ENCODE data around the gene FASLG. TPM values are rescaled to one million over a fixed set of nuclear protein-coding genes. Genes with fewer than 3 reads are reported as not detected.
"Not testable (repeated sequence)": the region's sequence is repeated elsewhere in the genome, so short reads cannot be mapped to it uniquely, and the experiment has no call there.

FASLG gene
- total RNA-seq, 2 experiments from 2014 or later, result 21.0 to 36.1 TPM

DNA sequence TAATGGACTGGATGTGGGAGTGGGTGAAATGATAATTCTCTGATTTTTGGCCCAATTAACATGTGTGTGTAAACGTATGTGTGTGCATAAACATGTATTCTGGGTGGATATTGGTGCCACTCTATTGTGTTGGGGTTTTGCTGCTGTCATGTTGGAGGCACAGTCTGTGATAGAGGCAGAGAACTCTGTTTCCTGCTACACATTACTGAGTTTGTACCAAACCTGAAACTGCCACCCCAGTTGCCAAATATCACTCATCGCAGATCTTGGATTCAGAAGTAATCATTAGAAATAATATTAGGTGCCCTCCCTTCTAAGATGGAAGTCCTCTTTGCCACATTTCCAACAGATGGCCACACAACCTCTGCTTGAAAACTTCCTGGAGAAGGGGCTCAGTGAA is 13.8 kb downstream of the FASLG start:
- CTCF ChIA-PET, result interaction anchor here (1.6 kb wide), 1 partner anchor 47 kb away, joined by 6 read pairs; no protein-coding TSS in a partner anchor
- H3K4me3 Mint-ChIP-seq, result no peak overlapping the region
- DNase-seq (no peak), ATAC-seq (no peak)
- H3K9me3 Mint-ChIP-seq (ENCODE audit: low read depth), result peaks cover 5% of the 10 kb centered on the region
- peaks cover 35% of the 10 kb centered on the region for H3K36me3 Mint-ChIP-seq
- H3K4me1 Mint-ChIP-seq, result peaks cover 86% of the 10 kb centered on the region
- H3K27ac Mint-ChIP-seq, result peak overlapping the region; percentile 44
- H3K27me3 Mint-ChIP-seq, result no peaks in the 10 kb centered on the region

DNA sequence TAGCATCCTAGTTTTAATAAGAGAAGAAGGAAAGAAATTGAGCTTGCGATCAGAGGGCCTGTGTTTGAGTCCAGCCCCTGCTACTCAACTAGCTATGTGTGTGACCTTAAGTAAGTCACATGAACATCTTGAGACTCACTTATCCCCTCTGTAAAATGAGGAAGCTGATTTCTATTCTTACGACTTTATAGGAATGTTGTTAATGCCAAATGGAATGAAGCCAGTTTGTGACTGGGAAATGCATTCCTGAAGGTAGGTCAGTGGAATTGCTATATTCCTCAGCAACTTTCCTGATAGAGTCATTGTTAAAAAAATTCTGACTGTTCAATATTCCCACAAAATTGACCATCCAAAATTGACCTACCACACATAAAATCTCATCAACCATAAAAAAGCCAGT is 14.9 kb downstream of the FASLG start:
- Mint-ChIP-seq H3K9me3 (ENCODE audit: low read depth) (peaks cover 2% of the 10 kb centered on the region), H3K4me3 (no peak overlapping the region), H3K36me3 (peaks cover 30% of the 10 kb centered on the region), H3K27ac (no peak overlapping the region), H3K4me1 (peaks cover 83% of the 10 kb centered on the region), H3K27me3 (no peaks in the 10 kb centered on the region)
- no peak for DNase-seq
- no peak for ATAC-seq
- CTCF ChIA-PET, result interaction anchor here (0.8 to 2.0 kb wide), 4 partner anchors 22 to 46 kb away, joined by 3 to 7 read pairs (median 4); no protein-coding TSS in a partner anchor

GRCh38 chr1:172674831-172675613 is 16.1 kb downstream of the FASLG start:
- H3K9me3 Mint-ChIP-seq (ENCODE audit: low read depth), result no peaks in the 10 kb centered on the region
- peaks cover 25% of the 10 kb centered on the region for H3K36me3 Mint-ChIP-seq
- H3K27me3 Mint-ChIP-seq, result no peaks in the 10 kb centered on the region
- H3K27ac Mint-ChIP-seq, result peak overlapping the region; percentile 89
- CTCF ChIA-PET, result interaction anchor here (0.8 to 2.3 kb wide), 15 partner anchors 8 to 67 kb away, joined by 3 to 13 read pairs (median 4); no protein-coding TSS in a partner anchor
- peaks cover 81% of the 10 kb centered on the region for H3K4me1 Mint-ChIP-seq
- no peak for DNase-seq
- ATAC-seq, result peak; percentile 61
- peak overlapping the region; percentile 37 for H3K4me3 Mint-ChIP-seq

DNA sequence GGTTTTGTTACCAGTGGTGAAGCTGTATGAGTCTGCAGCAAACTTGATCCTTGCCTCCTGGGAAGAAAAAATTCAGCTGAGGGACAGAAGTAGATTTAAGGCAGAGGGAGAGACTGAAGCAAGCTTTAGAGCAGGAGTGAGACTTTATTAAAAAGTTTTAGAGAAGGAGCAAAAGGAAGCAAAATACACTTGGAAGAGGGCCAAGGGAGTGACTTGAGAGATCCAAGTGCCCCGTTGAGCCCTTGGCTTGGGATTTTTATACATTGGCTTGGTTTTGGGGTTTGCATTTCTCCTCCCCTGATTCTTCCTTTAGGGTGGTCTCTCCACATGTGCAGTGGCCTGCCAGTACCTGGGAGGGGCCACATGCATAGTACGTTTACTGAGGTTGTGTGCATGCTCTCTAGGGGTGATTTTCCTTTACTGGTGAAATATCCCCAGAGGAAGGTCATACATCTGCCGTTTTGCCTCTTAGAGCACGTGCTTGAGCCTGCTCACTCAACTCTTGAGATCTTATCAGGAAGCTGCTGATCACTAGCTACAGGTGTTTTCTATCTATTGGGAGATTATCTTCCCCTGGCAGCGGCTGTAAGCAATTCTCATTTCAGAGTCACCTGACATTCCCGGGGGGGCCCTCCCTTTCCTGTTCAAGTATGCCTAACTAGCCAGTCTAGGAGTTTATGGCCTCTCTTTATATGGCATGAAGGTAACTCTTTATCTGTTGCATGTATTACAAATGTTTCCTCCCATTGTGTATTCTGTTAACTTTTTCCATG is 20.3 kb downstream of the FASLG start:
- no peak overlapping the region for H3K4me3 Mint-ChIP-seq
- H3K4me1 Mint-ChIP-seq, result peaks cover 59% of the 10 kb centered on the region
- DNase-seq (no peak), ATAC-seq (no peak)
- H3K36me3 Mint-ChIP-seq, result peaks cover 21% of the 10 kb centered on the region
- CTCF ChIA-PET, result interaction anchor here (0.9 to 2.1 kb wide), 4 partner anchors 12 to 70 kb away, joined by 3 to 6 read pairs (median 4); no protein-coding TSS in a partner anchor
- no peaks in the 10 kb centered on the region for H3K9me3 Mint-ChIP-seq (ENCODE audit: low read depth)
- H3K27me3 Mint-ChIP-seq, result no peaks in the 10 kb centered on the region
- peak overlapping the region; percentile 42 for H3K27ac Mint-ChIP-seq

GRCh38 chr1:172680244-172680643 is 21.3 kb downstream of the FASLG start:
- H3K4me3 Mint-ChIP-seq, result no peak overlapping the region
- H3K27me3 Mint-ChIP-seq, result no peaks in the 10 kb centered on the region
- CTCF ChIA-PET, result interaction anchor here (1.4 to 2.1 kb wide), 2 partner anchors 19 to 40 kb away, joined by 4 to 6 read pairs; no protein-coding TSS in a partner anchor
- H3K4me1 Mint-ChIP-seq, result peaks cover 51% of the 10 kb centered on the region
- H3K9me3 Mint-ChIP-seq (ENCODE audit: low read depth), result no peaks in the 10 kb centered on the region
- peaks cover 26% of the 10 kb centered on the region for H3K36me3 Mint-ChIP-seq
- H3K27ac Mint-ChIP-seq, result no peak overlapping the region
- DNase-seq (no peak), ATAC-seq (no peak)

DNA sequence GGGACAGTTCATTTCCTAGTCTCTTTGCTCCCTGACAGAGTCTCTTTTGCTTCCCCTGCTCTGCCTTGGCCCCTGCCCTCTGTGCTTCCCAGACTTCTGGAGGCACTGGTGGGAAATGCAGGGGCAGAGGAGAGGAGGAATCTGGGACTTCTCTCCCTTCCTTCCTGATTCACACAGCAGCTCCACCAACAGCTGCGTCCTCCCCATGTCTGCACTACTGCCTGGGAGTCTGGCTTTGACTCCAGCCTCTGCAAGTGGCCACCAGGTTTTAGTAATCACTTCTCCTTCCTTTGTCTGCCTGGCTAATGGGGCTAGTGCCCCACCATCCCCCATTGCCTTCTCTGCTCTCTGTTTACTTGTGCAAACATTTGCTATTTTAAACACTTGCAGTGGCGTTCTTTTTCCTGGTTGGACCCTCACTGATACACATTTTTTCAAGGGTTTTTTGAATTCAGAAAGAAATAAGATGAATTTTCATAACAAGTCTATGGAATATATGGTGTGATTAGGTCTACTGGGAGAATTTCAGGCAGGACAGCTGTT is 21.9 kb downstream of the FASLG start:
- ATAC-seq, result no peak

GRCh38 chr1:172682812-172683211 is 23.9 kb downstream of the FASLG start:
- Mint-ChIP-seq H3K27ac (no peak overlapping the region), H3K4me3 (no peak overlapping the region), H3K36me3 (peaks cover 24% of the 10 kb centered on the region), H3K9me3 (ENCODE audit: low read depth) (no peaks in the 10 kb centered on the region), H3K4me1 (peaks cover 27% of the 10 kb centered on the region), H3K27me3 (no peaks in the 10 kb centered on the region)
- no peak for ATAC-seq
- CTCF ChIA-PET, result interaction anchor here (0.5 to 1.0 kb wide), 3 partner anchors 12 to 716 kb away, joined by 3 read pairs; partner anchors contain the start of gene FASLG
- no peak for DNase-seq

More for the DNA sequence above, 21.9 kb downstream of the FASLG start:
- CTCF ChIA-PET, result interaction anchor here (1.4 kb wide), 1 partner anchor 39 kb away, joined by 4 read pairs; no protein-coding TSS in a partner anchor
- no peak for DNase-seq
- no peaks in the 10 kb centered on the region for H3K27me3 Mint-ChIP-seq
- H3K36me3 Mint-ChIP-seq, result peaks cover 26% of the 10 kb centered on the region
- H3K4me1 Mint-ChIP-seq, result peaks cover 46% of the 10 kb centered on the region
- no peaks in the 10 kb centered on the region for H3K9me3 Mint-ChIP-seq (ENCODE audit: low read depth)
- peak overlapping the region; percentile 12 for H3K27ac Mint-ChIP-seq
- H3K4me3 Mint-ChIP-seq, result no peak overlapping the region

GRCh38 chr1:172686143-172686542 is 27.2 kb downstream of the FASLG start:
- CTCF ChIA-PET, result interaction anchor here (0.9 kb wide), 1 partner anchor 32 kb away, joined by 4 read pairs; no protein-coding TSS in a partner anchor
- H3K36me3 Mint-ChIP-seq, result peaks cover 23% of the 10 kb centered on the region
- no peak overlapping the region for H3K27ac Mint-ChIP-seq
- ATAC-seq, result no peak
- peaks cover 7% of the 10 kb centered on the region for H3K4me1 Mint-ChIP-seq
- no peaks in the 10 kb centered on the region for H3K27me3 Mint-ChIP-seq
- no peak overlapping the region for H3K4me3 Mint-ChIP-seq
- DNase-seq, result no peak
- peaks cover 5% of the 10 kb centered on the region for H3K9me3 Mint-ChIP-seq (ENCODE audit: low read depth)

DNA sequence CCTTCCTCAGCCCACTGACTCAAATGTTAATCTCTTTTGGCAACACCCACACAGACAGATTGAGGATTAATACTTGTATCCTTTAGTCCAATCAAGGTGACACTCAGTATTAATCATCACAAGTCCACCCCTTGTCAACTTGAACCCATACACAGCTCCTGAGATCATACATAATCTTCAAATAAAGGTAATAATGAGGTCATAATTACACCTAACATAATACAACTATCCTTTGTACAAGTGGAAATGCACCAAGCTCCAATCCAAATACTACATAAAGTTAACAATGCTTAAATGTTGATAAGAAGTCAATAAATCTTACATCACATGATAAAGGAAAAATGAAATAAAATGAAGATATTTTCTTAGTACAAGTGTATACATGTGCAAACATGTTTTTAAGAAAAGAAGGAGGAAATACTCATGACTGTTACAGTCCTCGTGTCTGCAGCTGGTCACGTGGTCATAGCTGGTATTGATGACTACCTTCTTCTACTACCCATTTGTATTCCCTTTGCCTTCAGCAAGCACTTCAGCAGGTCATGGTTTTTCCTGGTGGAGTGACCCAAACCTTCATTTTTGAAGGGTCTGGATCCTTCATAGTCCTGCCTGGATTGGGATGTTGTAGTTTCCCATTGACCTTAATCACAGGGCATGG is 29.7 kb downstream of the FASLG start:
- DNase-seq; ATAC-seq; H3K4me1 Mint-ChIP-seq; H3K9me3 Mint-ChIP-seq (ENCODE audit: low read depth); CTCF ChIA-PET; H3K27ac Mint-ChIP-seq; H3K4me3 Mint-ChIP-seq; H3K27me3 Mint-ChIP-seq: not testable (repeated sequence)
- H3K36me3 Mint-ChIP-seq, result peaks cover 31% of the 10 kb centered on the region

DNA sequence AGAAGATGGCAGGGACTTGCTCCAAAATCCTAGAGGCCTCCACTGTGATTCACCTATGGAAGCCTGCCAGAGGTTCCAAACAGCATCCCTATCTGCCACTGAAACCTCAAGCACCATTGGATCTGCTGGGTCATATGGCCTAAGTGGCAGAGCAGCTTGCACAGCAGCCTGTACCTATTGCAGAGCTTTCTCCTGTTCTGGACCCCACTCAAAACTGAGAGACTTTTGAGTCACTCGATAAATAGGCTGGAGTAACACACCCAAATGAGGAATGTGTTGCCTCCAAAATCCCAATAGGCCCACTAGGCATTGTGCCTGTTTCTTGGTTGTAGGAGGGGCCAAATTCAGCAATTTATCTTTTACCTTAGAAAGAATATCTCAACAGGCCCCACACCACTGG is 32.0 kb downstream of the FASLG start:
- H3K4me1 Mint-ChIP-seq, result peaks cover 12% of the 10 kb centered on the region
- H3K27ac Mint-ChIP-seq, CTCF ChIA-PET: not testable (repeated sequence)

DNA sequence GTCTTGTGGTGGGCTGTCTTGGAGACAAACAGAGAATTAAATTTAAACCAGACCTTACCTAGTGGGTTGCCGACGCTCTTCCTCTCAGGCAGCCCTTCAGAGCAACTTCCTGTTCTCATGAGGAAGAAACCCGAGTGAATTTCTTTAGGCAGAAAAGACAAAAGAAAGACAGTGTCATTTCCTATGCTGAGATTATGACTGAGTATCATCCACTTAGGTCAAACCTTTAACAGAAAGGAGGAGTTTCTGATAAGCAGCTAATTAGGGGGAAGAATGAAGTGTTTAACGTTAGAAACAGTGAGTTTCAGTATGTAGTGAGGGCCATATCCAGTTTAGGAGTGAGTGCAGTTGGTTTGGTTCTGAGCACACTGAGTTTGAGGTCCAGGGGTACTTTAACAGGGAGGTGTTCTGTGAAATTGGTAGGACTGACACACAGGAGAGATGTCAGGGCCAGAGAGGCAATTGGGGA is 38.7 kb downstream of the FASLG start:
- H3K27me3 Mint-ChIP-seq, result no peaks in the 10 kb centered on the region
- CTCF ChIA-PET, result interaction anchor here (0.6 to 1.8 kb wide), 4 partner anchors 22 to 87 kb away, joined by 3 to 6 read pairs (median 6); no protein-coding TSS in a partner anchor
- DNase-seq (no peak), ATAC-seq (peak; percentile 42)
- peaks cover 9% of the 10 kb centered on the region for H3K9me3 Mint-ChIP-seq (ENCODE audit: low read depth)
- H3K4me3 Mint-ChIP-seq, result peak overlapping the region; percentile 49
- H3K36me3 Mint-ChIP-seq, result peaks cover 17% of the 10 kb centered on the region
- peaks cover 56% of the 10 kb centered on the region for H3K4me1 Mint-ChIP-seq
- peak overlapping the region; percentile 98 for H3K27ac Mint-ChIP-seq

More for the DNA sequence above, 32.0 kb downstream of the FASLG start:
- H3K27me3 Mint-ChIP-seq, H3K4me3 Mint-ChIP-seq, DNase-seq, ATAC-seq: not testable (repeated sequence)
- Mint-ChIP-seq H3K9me3 (ENCODE audit: low read depth) (peaks cover 14% of the 10 kb centered on the region), H3K36me3 (peaks cover 30% of the 10 kb centered on the region)

- peak; percentile 45 for ATAC-seq
- Mint-ChIP-seq H3K27me3 (no peaks in the 10 kb centered on the region), H3K4me1 (peaks cover 56% of the 10 kb centered on the region), H3K36me3 (peaks cover 10% of the 10 kb centered on the region), H3K27ac (peak overlapping the region; percentile 98), H3K9me3 (ENCODE audit: low read depth) (peaks cover 5% of the 10 kb centered on the region), H3K4me3 (peak overlapping the region; percentile 49)
- CTCF ChIA-PET, result interaction anchor here (0.6 to 1.7 kb wide), 5 partner anchors 19 to 88 kb away, joined by 3 to 6 read pairs (median 5); no protein-coding TSS in a partner anchor
- no peak for DNase-seq
Measured at GRCh38 chr1:172698224-172698623, 39.3 kb downstream of the FASLG start.

Data from activated CD8-positive, alpha-beta memory T cell treated with anti-CD3 and anti-CD28 coated beads, Interleukin-2, amount 10 ng/mL, durations not matched to agents 7 days and 5 days (primary cell).